Measurements from ENCODE around the gene ZBTB20.

- no peak for TF ChIP-seq CTCF (IDR thresholded peaks at IDR 0.05; ENCODE audit: insufficient read depth, low read depth, low read length)
- no peak for TF ChIP-seq EZH2 (IDR thresholded peaks at IDR 0.05; ENCODE audit: insufficient read depth, low read length)
Observed at GRCh38 chr3:115062009-115062408, 85.1 kb downstream of the ZBTB20 start.
